Mucosa of rectum (tissue), 2 donors: ENCODE data around the gene IL3.

Source experiments
- H3K27ac ChIP-seq, 2 donors: one replicate each; pipeline ENCODE4 v1.7.0; 2013; ENCODE audit warnings: inconsistent platforms in 2 of 2, low read depth in 2 of 2, low read length in 2 of 2
- H3K27me3 ChIP-seq, 2 donors: one replicate each; pipeline ENCODE4 v1.7.0; 2013; ENCODE audit warnings: low read length in 2 of 2; ENCODE audit not compliant: control insufficient read depth in 2 of 2, insufficient read depth in 2 of 2
- H3K36me3 ChIP-seq, 2 donors: one replicate each; pipeline ENCODE4 v1.7.0; 2013; ENCODE audit warnings: low read length in 2 of 2; ENCODE audit not compliant: control insufficient read depth in 2 of 2, insufficient read depth in 2 of 2
- H3K4me1 ChIP-seq, 2 donors: one replicate each; pipeline ENCODE4 v1.7.0; 2013; ENCODE audit warnings: low read length in 2 of 2, mild to moderate bottlenecking in 1 of 2; ENCODE audit not compliant: control insufficient read depth in 2 of 2, insufficient read depth in 2 of 2
- H3K4me3 ChIP-seq, 2 donors: one replicate each; pipeline ENCODE4 v1.7.0; 2013; ENCODE audit warnings: low read length in 2 of 2
- H3K9ac ChIP-seq, 2 donors: one replicate each; pipeline ENCODE4 v1.7.0; 2013; ENCODE audit warnings: low read length in 2 of 2, low read depth in 1 of 2, mild to moderate bottlenecking in 1 of 2
- H3K9me3 ChIP-seq, 2 donors: one replicate each; pipeline ENCODE4 v1.7.0; 2013; ENCODE audit warnings: low read length in 2 of 2; ENCODE audit not compliant: control insufficient read depth in 2 of 2
- donor health status: healthy.
- donor health status: Normal muscosa, but diverticular disease.

The IL3 gene

GRCh38 chr5:132055808-132056609 is 4.4 kb upstream of the IL3 start:
- Histone ChIP-seq H3K4me3 (no peak overlapping the region), H3K9me3 (no peaks in the 10 kb centered on the region), H3K4me1 (no peaks in the 10 kb centered on the region), H3K36me3 (no peaks in the 10 kb centered on the region), H3K9ac (no peak overlapping the region), H3K27ac (no peak overlapping the region), H3K27me3 (peaks cover 0 to 2% of the 10 kb centered on the region in 2 donors)

- no peak overlapping the region for H3K4me3 ChIP-seq
- peaks cover 0 to 2% of the 10 kb centered on the region in 2 donors for H3K27me3 ChIP-seq
- no peak overlapping the region for H3K9ac ChIP-seq
- no peak overlapping the region for H3K27ac ChIP-seq
- H3K4me1 ChIP-seq, result no peaks in the 10 kb centered on the region
- no peaks in the 10 kb centered on the region for H3K9me3 ChIP-seq
- H3K36me3 ChIP-seq, result no peaks in the 10 kb centered on the region
These were observed 3.6 kb upstream of the IL3 start for GRCh38 chr5:132056610-132057497.

GRCh38 chr5:132057498-132058255 is 2.8 kb upstream of the IL3 start:
- no peak overlapping the region for H3K9ac ChIP-seq
- H3K4me1 ChIP-seq, result no peaks in the 10 kb centered on the region
- no peaks in the 10 kb centered on the region for H3K9me3 ChIP-seq
- H3K27ac ChIP-seq, result no peak overlapping the region
- H3K4me3 ChIP-seq, result no peak overlapping the region
- H3K36me3 ChIP-seq, result no peaks in the 10 kb centered on the region
- peaks cover 0 to 2% of the 10 kb centered on the region in 2 donors for H3K27me3 ChIP-seq

- Histone ChIP-seq H3K4me1 (no peaks in the 10 kb centered on the region), H3K27ac (no peak overlapping the region), H3K9me3 (no peaks in the 10 kb centered on the region), H3K4me3 (no peak overlapping the region), H3K27me3 (peaks cover 0 to 2% of the 10 kb centered on the region in 2 donors), H3K36me3 (no peaks in the 10 kb centered on the region), H3K9ac (no peak overlapping the region)
These were observed 1.8 kb upstream of the IL3 start for GRCh38 chr5:132058646-132059042.

- no peak overlapping the region for H3K9ac ChIP-seq
- H3K36me3 ChIP-seq, result no peaks in the 10 kb centered on the region
- no peaks in the 10 kb centered on the region for H3K4me1 ChIP-seq
- peaks cover 0 to 2% of the 10 kb centered on the region in 2 donors for H3K27me3 ChIP-seq
- H3K4me3 ChIP-seq, result no peak overlapping the region
- no peak overlapping the region for H3K27ac ChIP-seq
- H3K9me3 ChIP-seq, result no peaks in the 10 kb centered on the region
These were observed 1.3 kb upstream of the IL3 start for GRCh38 chr5:132059043-132059695.

- Histone ChIP-seq H3K36me3 (no peaks in the 10 kb centered on the region), H3K4me3 (no peak overlapping the region), H3K27ac (no peak overlapping the region), H3K4me1 (no peaks in the 10 kb centered on the region), H3K9ac (no peak overlapping the region), H3K27me3 (peaks cover 0 to 2% of the 10 kb centered on the region in 2 donors), H3K9me3 (no peaks in the 10 kb centered on the region)
These were observed 557 bp upstream of the IL3 start for GRCh38 chr5:132059696-132060500.

GRCh38 chr5:132063090-132063911 is 2.8 kb downstream of the IL3 start:
- Histone ChIP-seq H3K27ac (no peak overlapping the region), H3K9me3 (no peaks in the 10 kb centered on the region), H3K4me1 (no peaks in the 10 kb centered on the region), H3K36me3 (no peaks in the 10 kb centered on the region), H3K9ac (no peak overlapping the region), H3K4me3 (no peak overlapping the region), H3K27me3 (no peaks in the 10 kb centered on the region)

- no peaks in the 10 kb centered on the region for H3K9me3 ChIP-seq
- no peak overlapping the region for H3K4me3 ChIP-seq
These were observed 3.7 kb downstream of the IL3 start for GRCh38 chr5:132064140-132064539.

More at GRCh38 chr5:132064140-132064539, 3.7 kb downstream of the IL3 start:
- Histone ChIP-seq H3K36me3 (no peaks in the 10 kb centered on the region), H3K4me1 (no peaks in the 10 kb centered on the region), H3K27ac (no peak overlapping the region), H3K9ac (no peak overlapping the region), H3K27me3 (no peaks in the 10 kb centered on the region)
